ENCODE data around the gene HDAC4. TPM values are rescaled to one million over a fixed set of nuclear protein-coding genes. Genes with fewer than 3 reads are reported as not detected.

HDAC4 gene
- total and polyA plus RNA-seq, 9 of the 15 experiments (the other 6 are each of a cell fraction or from before 2014, with no cell fraction given) = 0.11 to 20.2 (median 4.0) TPM

DNA sequence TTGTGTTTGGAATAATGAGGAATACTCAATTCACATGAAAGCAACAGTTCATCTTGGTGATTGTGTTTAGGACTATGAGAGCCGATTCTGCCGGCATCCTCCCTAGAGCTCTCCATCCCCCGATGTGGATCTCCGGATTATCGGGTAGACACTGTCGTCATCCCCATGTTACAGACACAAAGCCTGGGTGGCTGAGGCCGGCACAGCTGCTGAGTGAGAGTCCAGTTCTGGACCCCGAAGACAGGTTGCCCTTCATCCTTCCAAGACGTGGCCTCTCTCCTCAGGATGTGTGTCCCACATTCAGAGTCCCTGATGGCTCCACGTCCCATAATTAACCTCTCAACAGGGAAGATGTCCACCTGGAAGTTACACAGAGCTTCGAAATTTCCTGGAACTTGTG, 129.3 kb downstream of the HDAC4 start:
- H3K4me2 ChIP-seq (ENCODE audit: insufficient read depth, low read length) = no peak overlapping the region
- DNase-seq (ENCODE audit: extremely low read depth in 1 of 4, low spot score in 3 of 4) (no peak), ATAC-seq (no peak), FAIRE-seq (no peak)
- TF ChIP-seq, protein P1, sequence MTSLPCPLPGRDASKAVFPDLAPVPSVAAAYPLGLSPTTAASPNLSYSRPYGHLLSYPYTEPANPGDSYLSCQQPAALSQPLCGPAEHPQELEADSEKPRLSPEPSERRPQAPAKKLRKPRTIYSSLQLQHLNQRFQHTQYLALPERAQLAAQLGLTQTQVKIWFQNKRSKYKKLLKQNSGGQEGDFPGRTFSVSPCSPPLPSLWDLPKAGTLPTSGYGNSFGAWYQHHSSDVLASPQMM (CRISPR knock-in tag; IDR thresholded peaks at IDR 0.05) = no peak
- TF ChIP-seq ZNF740 (CRISPR knock-in tag; IDR thresholded peaks at IDR 0.05) = no peak
- no peak for TF ChIP-seq ZNF740 (tag; IDR thresholded peaks at IDR 0.05)
- TF ChIP-seq BCOR (IDR thresholded peaks at IDR 0.05) = no peak
- no peak for TF ChIP-seq NBN (IDR thresholded peaks at IDR 0.05; ENCODE audit: low read depth)
- no peak for TF ChIP-seq CAMTA2 (CRISPR knock-in tag; conservative IDR thresholded peaks at IDR 0.05)
- no peak for TF ChIP-seq CSDE1 (IDR thresholded peaks at IDR 0.05)
- TF ChIP-seq SLC30A9 (CRISPR knock-in tag; IDR thresholded peaks at IDR 0.05) = no peak
- no peak for TF ChIP-seq PPARD (CRISPR knock-in tag; IDR thresholded peaks at IDR 0.05)
- TF ChIP-seq ZFP30 (CRISPR knock-in tag; IDR thresholded peaks at IDR 0.05; ENCODE audit: borderline replicate concordance) = no peak
- TF ChIP-seq HDAC8 (tag; IDR thresholded peaks at IDR 0.05) = no peak
- TF ChIP-seq HNRNPL (IDR thresholded peaks at IDR 0.05; ENCODE audit: low read depth, low read length) = no peak
- 0 out of 3 replicates have a peak, but pooled peaks cover 2% of the 10 kb centered on the region for H3K36me3 ChIP-seq (ENCODE audit: control insufficient read depth, insufficient read depth, low read length)
- ChIA-PET CTCF (ENCODE audit: low intra/inter-chr PET ratio) (no interaction called here), POLR2A (no interaction called here)
- no peak overlapping the region for H2AFZ ChIP-seq (ENCODE audit: low read depth, low read length)
- intact Hi-C loops (cut with micrococcal nuclease) (no loop called here), in situ Hi-C loops (cut with MboI) (no loop called here)
- no peak overlapping the region for H3K4me3 ChIP-seq
- H4K20me1 ChIP-seq (replicated peaks; ENCODE audit: control insufficient read depth, insufficient read depth, low read length) = no peaks in the 10 kb centered on the region
- H3K79me2 ChIP-seq (ENCODE audit: control insufficient read depth, insufficient read depth, low read length) = peaks cover 88% of the 10 kb centered on the region
- no peaks in the 10 kb centered on the region for H3K9me3 ChIP-seq (replicated peaks; ENCODE audit: control insufficient read depth, insufficient read depth, low read depth, low read length)
- WGBS (ENCODE audit: insufficient coverage, low coverage, missing lambda C conversion rate) = 88% methylated on average over 10 of the region's 11 CpGs
- no peaks in the 10 kb centered on the region for H3K9me1 ChIP-seq (ENCODE audit: control insufficient read depth, insufficient read depth, low read length)
- H3K4me1 ChIP-seq (replicated peaks in 1 of 2; ENCODE audit: control insufficient read depth in 2 of 2, insufficient read depth in 2 of 2, low read length in 2 of 2) = peaks cover 41 to 43% of the 10 kb centered on the region in 2 experiments
- no peak overlapping the region for H3K27ac ChIP-seq (ENCODE audit: extremely low read depth, low read depth, low read length)
- H3K27me3 ChIP-seq (ENCODE audit: control insufficient read depth in 2 of 2, insufficient read depth in 2 of 2, low read length in 2 of 2) = no peaks in the 10 kb centered on the region; a peak in 1 of 5 replicates
- BruUV-seq (replicated peaks) = no TSS peak
- no peak overlapping the region for H3K9ac ChIP-seq (ENCODE audit: insufficient read depth in 1 of 2, low read depth in 2 of 2, low read length in 2 of 2)
